ENCODE data around the gene KRT78. TPM values are rescaled to one million over a fixed set of nuclear protein-coding genes. Genes with fewer than 3 reads are reported as not detected.

Gene KRT78
- total and polyA plus RNA-seq, 8 donors, result 0.73 to 98.0 (median 0.76) TPM; not detected in 5

GRCh38 chr12:52871291-52872039 is 22.7 kb upstream of the KRT78 start:
- DNase-seq, result peak; percentile 39 to 87
- 50 to 70% (median 67%) methylated on average over 9 of the region's 9 CpGs for WGBS, 5 donors

GRCh38 chr12:52870361-52871290 is 21.8 kb upstream of the KRT78 start:
- WGBS, 5 donors, result 28 to 51% (median 37%) methylated on average over 13 to 14 of the region's 14 CpGs
- H3K9me3 ChIP-seq, result no peaks in the 10 kb centered on the region
- peak overlapping the region; percentile 22 to 88 (median 75) for H3K27ac ChIP-seq
- intact Hi-C loops (cut with DNase I; ENCODE audit: low total_unique reads), result no loop called here
- no peak overlapping the region for H3K4me3 ChIP-seq
- DNase-seq, result peak; percentile 81 to 87
- H3K4me1 ChIP-seq, result peaks cover 24 to 62% (median 47%) of the 10 kb centered on the region in 4 donors
- H3K27me3 ChIP-seq, result no peaks in the 10 kb centered on the region
- H3K36me3 ChIP-seq, result no peaks in the 10 kb centered on the region
- TF ChIP-seq POLR2AphosphoS5 (IDR thresholded peaks at IDR 0.05) (no peak), CTCF (IDR thresholded peaks at IDR 0.05) (peak in 5 of 7 experiments; percentile 34 to 77 (median 60)), EP300 (IDR thresholded peaks at IDR 0.05) (no peak), POLR2A (IDR thresholded peaks at IDR 0.05) (no peak)

More at GRCh38 chr12:52871291-52872039, 22.7 kb upstream of the KRT78 start:
- Histone ChIP-seq H3K4me3 (no peak overlapping the region), H3K36me3 (no peaks in the 10 kb centered on the region), H3K4me1 (peaks cover 24 to 65% (median 49%) of the 10 kb centered on the region in 4 donors), H3K27me3 (no peaks in the 10 kb centered on the region), H3K27ac (peak overlapping the region; percentile 22 to 88 (median 75)), H3K9me3 (no peaks in the 10 kb centered on the region)
- no peak for TF ChIP-seq POLR2A (IDR thresholded peaks at IDR 0.05)
- peak in 1 of 3 donors; percentile 33 for TF ChIP-seq POLR2AphosphoS5 (IDR thresholded peaks at IDR 0.05)
- intact Hi-C loops (cut with DNase I; ENCODE audit: low total_unique reads), result no loop called here

GRCh38 chr12:52867642-52868041 is 18.8 kb upstream of the KRT78 start:
- no peaks in the 10 kb centered on the region for H3K9me3 ChIP-seq
- WGBS, 5 donors, result 13 to 48% (median 22%) methylated on average over 9 of the region's 9 CpGs

GRCh38 chr12:52867152-52867551 is 18.4 kb upstream of the KRT78 start:
- no peaks in the 10 kb centered on the region for H3K27me3 ChIP-seq
- peak overlapping the region in 1 of 5 donors; percentile 29 for H3K27ac ChIP-seq
- H3K4me1 ChIP-seq, result peaks cover 11 to 34% (median 27%) of the 10 kb centered on the region in 4 donors
- no peak overlapping the region for H3K4me3 ChIP-seq
- no peak for TF ChIP-seq POLR2A (IDR thresholded peaks at IDR 0.05)
- TF ChIP-seq EP300 (IDR thresholded peaks at IDR 0.05), result no peak
- TF ChIP-seq POLR2AphosphoS5 (IDR thresholded peaks at IDR 0.05), result no peak
- TF ChIP-seq CTCF (IDR thresholded peaks at IDR 0.05), result no peak
- intact Hi-C loops (cut with DNase I; ENCODE audit: low total_unique reads), result loop anchor here (5.0 kb wide), 1 partner anchor 495 kb away; no protein-coding TSS in a partner anchor
- WGBS, 5 donors, result 59 to 82% (median 76%) methylated on average over 5 of the region's 5 CpGs
- no peaks in the 10 kb centered on the region for H3K36me3 ChIP-seq
- no peak for DNase-seq
- H3K9me3 ChIP-seq, result no peaks in the 10 kb centered on the region

More at GRCh38 chr12:52867642-52868041, 18.8 kb upstream of the KRT78 start:
- H3K27me3 ChIP-seq, result no peaks in the 10 kb centered on the region
- H3K4me3 ChIP-seq, result no peak overlapping the region
- peaks cover 11 to 38% (median 29%) of the 10 kb centered on the region in 4 donors for H3K4me1 ChIP-seq
- TF ChIP-seq EP300 (IDR thresholded peaks at IDR 0.05) (no peak), POLR2AphosphoS5 (IDR thresholded peaks at IDR 0.05) (no peak)
- H3K36me3 ChIP-seq, result no peaks in the 10 kb centered on the region
- intact Hi-C loops (cut with DNase I; ENCODE audit: low total_unique reads), result loop anchor here (5.0 kb wide), 1 partner anchor 495 kb away; no protein-coding TSS in a partner anchor
- DNase-seq, result peak; percentile 59 to 87
- H3K27ac ChIP-seq, result peak overlapping the region in 2 of 5 donors; percentile 24 to 29

Data from stomach (tissue), 9 donors.